ENCODE data around the gene TYW3. TPM values are rescaled to one million over a fixed set of nuclear protein-coding genes. Genes with fewer than 3 reads are reported as not detected.

Gene TYW3, protein sequence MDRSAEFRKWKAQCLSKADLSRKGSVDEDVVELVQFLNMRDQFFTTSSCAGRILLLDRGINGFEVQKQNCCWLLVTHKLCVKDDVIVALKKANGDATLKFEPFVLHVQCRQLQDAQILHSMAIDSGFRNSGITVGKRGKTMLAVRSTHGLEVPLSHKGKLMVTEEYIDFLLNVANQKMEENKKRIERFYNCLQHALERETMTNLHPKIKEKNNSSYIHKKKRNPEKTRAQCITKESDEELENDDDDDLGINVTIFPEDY
- total RNA-seq (10 to 100 TPM; 16.3 to 21.1 TPM), polyA plus RNA-seq (10 to 100 TPM; 16.6 to 26.4 TPM)
- long read RNA-seq, donor 1, transcript TYW3-201 (6 exons, 3,430 nt), result major isoform, 16 of 26 reads
- long read RNA-seq, donor 1, partial matches to known transcripts, result 1 of 26 reads
- long read RNA-seq, donor 1, other reads (novel, unspliced or antisense), result 9 of 26 reads
- long read RNA-seq, donor 2, partial matches to known transcripts, result 3 of 9 reads
- long read RNA-seq, donor 2, other reads (novel, unspliced or antisense), result 2 of 9 reads

- DNase-seq (peak; percentile 93 to 96), ATAC-seq (ENCODE audit: low FRiP score) (peak; percentile 99)
- H3K9me3 ChIP-seq (ENCODE audit: control insufficient read depth, low read length), result no peaks in the 10 kb centered on the region
- H3K4me1 ChIP-seq (ENCODE audit: control insufficient read depth in 1 of 2, insufficient read depth in 2 of 2, low read length in 2 of 2), result peaks cover 9 to 12% of the 10 kb centered on the region in 2 donors
- 1 to 2% methylated on average over 30 of the region's 30 CpGs for WGBS, 2 donors
- H3K27ac ChIP-seq (ENCODE audit: low read depth in 1 of 2, low read length in 2 of 2), result peak within 1 kb of the TSS; percentile 21 to 96
- intact Hi-C loops (cut with DNase I), result loop anchor here in 1 of 2 donors (10.0 kb wide), 1 partner anchor 538 kb away; the partner anchor contains the start of genes FPGT and LRRIQ3
- H3K27me3 ChIP-seq (ENCODE audit: control insufficient read depth in 1 of 2, insufficient read depth in 2 of 2, low read length in 1 of 2), result no peaks in the 10 kb centered on the region
- peak within 1 kb of the TSS; percentile 81 to 94 for H3K4me3 ChIP-seq (ENCODE audit: low read length in 2 of 2)
- peaks cover 0 to 5% of the 10 kb centered on the region in 2 donors for H3K36me3 ChIP-seq (ENCODE audit: control insufficient read depth in 1 of 2, insufficient read depth in 2 of 2, low read length in 1 of 2)
Measured at GRCh38 chr1:74732960-74733603, at the start of gene TYW3, which contains the start of gene CRYZ. TSS of gene TYW3 (plus strand) at chr1:74733152. CDS start at chr1:74733245, 93 bp downstream. TSS of gene CRYZ (minus strand) at chr1:74733050. CDS start at chr1:74724821, 8,229 bp downstream.

DNA sequence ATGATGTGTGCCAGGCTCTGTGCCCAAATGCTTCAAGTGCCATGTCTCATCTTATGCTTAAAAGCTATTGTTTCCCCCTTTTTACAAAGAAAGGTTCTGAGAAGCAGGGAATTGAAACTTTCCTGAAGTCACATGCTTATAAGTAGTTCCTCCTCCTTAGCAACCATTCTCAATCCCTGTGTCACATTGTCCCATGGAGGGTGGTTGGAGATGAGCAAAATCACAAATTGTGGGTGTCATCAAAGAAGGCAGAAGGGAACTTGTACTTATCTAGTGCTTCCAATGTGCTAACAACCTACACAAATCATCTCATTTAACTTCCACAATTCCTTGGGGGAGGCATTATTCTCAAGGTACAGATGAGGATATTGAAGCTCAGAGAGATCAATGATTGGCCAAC is 49.3 kb upstream of the TYW3 start:
- intact Hi-C loops (cut with DNase I), result no loop called here
- Histone ChIP-seq H3K9me3 (ENCODE audit: control insufficient read depth, low read length) (no peaks in the 10 kb centered on the region), H3K27me3 (ENCODE audit: control insufficient read depth in 1 of 2, insufficient read depth in 2 of 2, low read length in 1 of 2) (no peaks in the 10 kb centered on the region), H3K4me1 (ENCODE audit: control insufficient read depth in 1 of 2, insufficient read depth in 2 of 2, low read length in 2 of 2) (no peaks in the 10 kb centered on the region), H3K4me3 (ENCODE audit: low read length in 2 of 2) (no peak overlapping the region), H3K27ac (ENCODE audit: low read depth in 1 of 2, low read length in 2 of 2) (no peak overlapping the region), H3K36me3 (ENCODE audit: control insufficient read depth in 1 of 2, insufficient read depth in 2 of 2, low read length in 1 of 2) (no peaks in the 10 kb centered on the region)
- ATAC-seq (ENCODE audit: low FRiP score) (no peak), DNase-seq (no peak)

GRCh38 chr1:74684301-74684700 is 48.7 kb upstream of the TYW3 start:
- DNase-seq (no peak), ATAC-seq (ENCODE audit: low FRiP score) (no peak)
- no peaks in the 10 kb centered on the region for H3K36me3 ChIP-seq (ENCODE audit: control insufficient read depth in 1 of 2, insufficient read depth in 2 of 2, low read length in 1 of 2)
- intact Hi-C loops (cut with DNase I), result no loop called here
- no peak overlapping the region for H3K4me3 ChIP-seq (ENCODE audit: low read length in 2 of 2)
- 80 to 95% methylated on average over 2 of the region's 2 CpGs for WGBS, 2 donors
- H3K27me3 ChIP-seq (ENCODE audit: control insufficient read depth in 1 of 2, insufficient read depth in 2 of 2, low read length in 1 of 2), result no peaks in the 10 kb centered on the region
- no peaks in the 10 kb centered on the region for H3K9me3 ChIP-seq (ENCODE audit: control insufficient read depth, low read length)
- H3K27ac ChIP-seq (ENCODE audit: low read depth in 1 of 2, low read length in 2 of 2), result no peak overlapping the region
- H3K4me1 ChIP-seq (ENCODE audit: control insufficient read depth in 1 of 2, insufficient read depth in 2 of 2, low read length in 2 of 2), result no peaks in the 10 kb centered on the region

GRCh38 chr1:74686928-74687327 is 46.0 kb upstream of the TYW3 start:
- DNase-seq (no peak), ATAC-seq (ENCODE audit: low FRiP score) (no peak)
- Histone ChIP-seq H3K27ac (ENCODE audit: low read depth in 1 of 2, low read length in 2 of 2) (no peak overlapping the region), H3K27me3 (ENCODE audit: control insufficient read depth in 1 of 2, insufficient read depth in 2 of 2, low read length in 1 of 2) (no peaks in the 10 kb centered on the region), H3K4me3 (ENCODE audit: low read length in 2 of 2) (no peak overlapping the region), H3K9me3 (ENCODE audit: control insufficient read depth, low read length) (no peaks in the 10 kb centered on the region), H3K4me1 (ENCODE audit: control insufficient read depth in 1 of 2, insufficient read depth in 2 of 2, low read length in 2 of 2) (no peaks in the 10 kb centered on the region), H3K36me3 (ENCODE audit: control insufficient read depth in 1 of 2, insufficient read depth in 2 of 2, low read length in 1 of 2) (no peaks in the 10 kb centered on the region)
- intact Hi-C loops (cut with DNase I), result no loop called here
- WGBS, 2 donors, result 61 to 65% methylated on average over 4 of the region's 4 CpGs

- peak; percentile 63 for ATAC-seq (ENCODE audit: low FRiP score)
Measured at GRCh38 chr1:74689621-74690363, 43.2 kb upstream of the TYW3 start.

GRCh38 chr1:74690364-74690696 is 42.6 kb upstream of the TYW3 start:
- H3K27ac ChIP-seq (ENCODE audit: low read depth in 1 of 2, low read length in 2 of 2), result no peak overlapping the region
- intact Hi-C loops (cut with DNase I), result no loop called here
- no peaks in the 10 kb centered on the region for H3K4me1 ChIP-seq (ENCODE audit: control insufficient read depth in 1 of 2, insufficient read depth in 2 of 2, low read length in 2 of 2)
- no peaks in the 10 kb centered on the region for H3K9me3 ChIP-seq (ENCODE audit: control insufficient read depth, low read length)
- no peak for ATAC-seq (ENCODE audit: low FRiP score)
- no peak overlapping the region for H3K4me3 ChIP-seq (ENCODE audit: low read length in 2 of 2)
- H3K36me3 ChIP-seq (ENCODE audit: control insufficient read depth in 1 of 2, insufficient read depth in 2 of 2, low read length in 1 of 2), result no peaks in the 10 kb centered on the region
- WGBS, 2 donors, result 20 to 21% methylated on average over 2 of the region's 2 CpGs
- no peaks in the 10 kb centered on the region for H3K27me3 ChIP-seq (ENCODE audit: control insufficient read depth in 1 of 2, insufficient read depth in 2 of 2, low read length in 1 of 2)
- DNase-seq, result no peak

More at GRCh38 chr1:74689621-74690363, 43.2 kb upstream of the TYW3 start:
- Histone ChIP-seq H3K27ac (ENCODE audit: low read depth in 1 of 2, low read length in 2 of 2) (no peak overlapping the region), H3K27me3 (ENCODE audit: control insufficient read depth in 1 of 2, insufficient read depth in 2 of 2, low read length in 1 of 2) (no peaks in the 10 kb centered on the region), H3K4me1 (ENCODE audit: control insufficient read depth in 1 of 2, insufficient read depth in 2 of 2, low read length in 2 of 2) (no peaks in the 10 kb centered on the region), H3K9me3 (ENCODE audit: control insufficient read depth, low read length) (no peaks in the 10 kb centered on the region), H3K36me3 (ENCODE audit: control insufficient read depth in 1 of 2, insufficient read depth in 2 of 2, low read length in 1 of 2) (no peaks in the 10 kb centered on the region), H3K4me3 (ENCODE audit: low read length in 2 of 2) (no peak overlapping the region)
- 8 to 20% methylated on average over 5 of the region's 5 CpGs for WGBS, 2 donors
- intact Hi-C loops (cut with DNase I), result no loop called here
- DNase-seq, result no peak

DNA sequence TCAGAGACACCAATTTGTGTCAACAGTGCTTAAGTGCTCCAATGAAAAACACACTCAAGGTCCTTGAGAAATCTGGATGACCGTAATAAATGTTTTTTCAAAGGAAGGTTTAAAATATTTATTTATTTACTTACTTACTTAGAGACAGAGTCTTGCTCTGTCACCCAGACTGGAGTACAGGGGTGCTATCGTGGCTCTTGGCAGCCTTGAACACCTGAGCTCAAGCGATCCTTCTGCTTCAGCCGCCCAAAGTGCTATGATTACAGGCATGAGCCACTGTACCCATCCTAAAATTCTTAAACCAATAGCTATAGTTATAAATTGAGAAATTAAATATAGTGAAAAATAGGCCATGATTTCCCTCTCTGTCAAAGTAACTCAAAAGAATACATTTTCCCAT is 42.0 kb upstream of the TYW3 start:
- Histone ChIP-seq H3K4me3 (ENCODE audit: low read length in 2 of 2) (no peak overlapping the region), H3K36me3 (ENCODE audit: control insufficient read depth in 1 of 2, insufficient read depth in 2 of 2, low read length in 1 of 2) (no peaks in the 10 kb centered on the region), H3K27me3 (ENCODE audit: control insufficient read depth in 1 of 2, insufficient read depth in 2 of 2, low read length in 1 of 2) (no peaks in the 10 kb centered on the region), H3K4me1 (ENCODE audit: control insufficient read depth in 1 of 2, insufficient read depth in 2 of 2, low read length in 2 of 2) (no peaks in the 10 kb centered on the region), H3K27ac (ENCODE audit: low read depth in 1 of 2, low read length in 2 of 2) (no peak overlapping the region), H3K9me3 (ENCODE audit: control insufficient read depth, low read length) (no peaks in the 10 kb centered on the region)
- 75 to 84% methylated on average over 4 of the region's 4 CpGs for WGBS, 2 donors
- ATAC-seq (ENCODE audit: low FRiP score) (no peak), DNase-seq (no peak)
- intact Hi-C loops (cut with DNase I), result no loop called here

GRCh38 chr1:74693473-74693872 is 39.5 kb upstream of the TYW3 start:
- 51 to 82% methylated on average over 2 of the region's 2 CpGs for WGBS, 2 donors
- Histone ChIP-seq H3K4me3 (ENCODE audit: low read length in 2 of 2) (no peak overlapping the region), H3K27ac (ENCODE audit: low read depth in 1 of 2, low read length in 2 of 2) (no peak overlapping the region), H3K36me3 (ENCODE audit: control insufficient read depth in 1 of 2, insufficient read depth in 2 of 2, low read length in 1 of 2) (no peaks in the 10 kb centered on the region), H3K9me3 (ENCODE audit: control insufficient read depth, low read length) (no peaks in the 10 kb centered on the region), H3K4me1 (ENCODE audit: control insufficient read depth in 1 of 2, insufficient read depth in 2 of 2, low read length in 2 of 2) (no peaks in the 10 kb centered on the region), H3K27me3 (ENCODE audit: control insufficient read depth in 1 of 2, insufficient read depth in 2 of 2, low read length in 1 of 2) (no peaks in the 10 kb centered on the region)
- ATAC-seq (ENCODE audit: low FRiP score), result no peak
- no peak for DNase-seq
- intact Hi-C loops (cut with DNase I), result no loop called here

Measured in aorta (tissue), 5 donors.